GM12878 (cell line): ENCODE results near the gene NCKAP5. TPM values are rescaled to one million over a fixed set of nuclear protein-coding genes. Genes with fewer than 3 reads are reported as not detected.

Source experiments
- ATAC-seq: fragments of 200-7000 bp; cut with Tn5 transposase; 3 replicates; pipeline ENCODE4 v1.9.1; 2020; ENCODE audit warnings: mild to moderate bottlenecking, moderate library complexity
- BruUV-seq: library from RNA; stranded (reverse); fragments of 400-500 nt; replicated peaks from 2 replicates; lab custom pipeline; 2021; lab: Mats Ljungman, UMichigan
- CTCF ChIA-PET: fragments of 300-600 bp; sonication (Branson Sonifier 250); formaldehyde crosslinking; extraction: SDS; loops from one replicate; lab custom pipeline; 2021; ENCODE audit warnings: inconsistent platforms; lab: Yijun Ruan, JAX
- POLR2A ChIA-PET: fragments of 350-600 bp; formaldehyde crosslinking; extraction: SDS; loops from one replicate; lab custom pipeline; 2021; ENCODE audit warnings: inconsistent platforms; lab: Charles Lee
- RAD21 ChIA-PET: fragments of 300-600 bp; sonication (Branson Sonifier 250); formaldehyde crosslinking; loops from one replicate; lab custom pipeline; 2023; ENCODE audit warnings: antibody characterized with exemption; ENCODE audit not compliant: unreplicated experiment; lab: Charles Lee
- SMC1A ChIA-PET: fragments of 300-600 bp; sonication (Branson Sonifier 250); formaldehyde crosslinking; loops from one replicate; lab custom pipeline; 2023; ENCODE audit not compliant: unreplicated experiment, uncharacterized antibody; lab: Charles Lee
- DNase-seq: peaks from one replicate; pipeline ENCODE4 v3.0.0-alpha.2; 2011; ENCODE audit warnings: low read depth, low spot score
- FAIRE-seq: peaks from 3 replicates; lab custom pipeline; 2011; peaks lifted over from hg19 to GRCh38; lab: Jason Lieb, UNC
- H2AFZ ChIP-seq: 2 replicates; pipeline ENCODE4 v1.6.0; 2011; ENCODE audit warnings: low read depth, low read length, control low read depth; ENCODE audit not compliant: control insufficient read depth
- H3K27ac ChIP-seq: 2 replicates; pipeline ENCODE4 v1.5.1; 2011; ENCODE audit warnings: control low read depth; ENCODE audit not compliant: control insufficient read depth, insufficient read depth
- H3K27me3 ChIP-seq, 2 experiments: replicated peaks in 1 of 2; 2 replicates each; pipeline versions ENCODE4 v1.6.0 to v1.6.1; 2011; ENCODE audit warnings: low read length in 1 of 2; ENCODE audit not compliant: control insufficient read depth in 2 of 2, insufficient read depth in 2 of 2
- H3K36me3 ChIP-seq, 2 experiments: 2 replicates each; pipeline ENCODE4 v1.5.1; 2011; ENCODE audit warnings: low read length in 1 of 2; ENCODE audit not compliant: control insufficient read depth in 2 of 2, insufficient read depth in 2 of 2
- H3K4me1 ChIP-seq: 2 replicates; pipeline ENCODE4 v1.6.1; 2011; ENCODE audit warnings: mild to moderate bottlenecking, low read length, moderate library complexity, mixed read lengths; ENCODE audit not compliant: control insufficient read depth, insufficient read depth
- H3K4me2 ChIP-seq: 2 replicates; pipeline ENCODE4 v1.6.0; 2011; ENCODE audit warnings: control low read depth; ENCODE audit not compliant: control insufficient read depth, insufficient read depth
- H3K4me3 ChIP-seq: fragments of 200-600 bp; sonication (generic); 2 replicates; pipeline ENCODE4 v1.5.1; 2016
- H3K79me2 ChIP-seq: 2 replicates; pipeline ENCODE4 v1.6.0; 2011; ENCODE audit warnings: low read length; ENCODE audit not compliant: control insufficient read depth, insufficient read depth
- H3K9ac ChIP-seq: 2 replicates; pipeline ENCODE4 v1.8.0; 2011; ENCODE audit warnings: low read length, control low read depth, mixed read lengths; ENCODE audit not compliant: control insufficient read depth, insufficient read depth
- H3K9me3 ChIP-seq: replicated peaks from 3 replicates; pipeline ENCODE4 v1.5.1; 2011; ENCODE audit warnings: mild to moderate bottlenecking, low read length; ENCODE audit not compliant: control insufficient read depth, insufficient read depth
- H4K20me1 ChIP-seq: 2 replicates; pipeline ENCODE4 v1.6.0; 2011; ENCODE audit not compliant: control insufficient read depth, insufficient read depth
- CEBPB ChIP-seq, 2 experiments: fragments of 150-350 bp in 1 of 2; IDR thresholded peaks; 2 replicates each; pipeline ENCODE4 v1.6.1; 2012 to 2014; ENCODE audit warnings: low read depth in 2 of 2, low read length in 2 of 2, borderline replicate concordance in 1 of 2, inconsistent platforms in 1 of 2
- E2F4 ChIP-seq: IDR thresholded peaks from 2 replicates; pipeline ENCODE4 v1.6.1; 2012; ENCODE audit warnings: low read depth, low read length, improper control_type of control experiment
- HDGF ChIP-seq: fragments of 450-650 bp; IDR thresholded peaks from 2 replicates; pipeline ENCODE4 v1.6.1; 2016; ENCODE audit warnings: antibody characterized with exemption
- MEF2B ChIP-seq: fragments of 450-650 bp; IDR thresholded peaks from 2 replicates; pipeline ENCODE4 v1.6.1; 2018; ENCODE audit warnings: mild to moderate bottlenecking, moderate library complexity; ENCODE audit not compliant: partially characterized antibody, poor library complexity, severe bottlenecking
- NFXL1 ChIP-seq: fragments of 450-650 bp; IDR thresholded peaks from 2 replicates; pipeline ENCODE4 v1.6.1; 2017; ENCODE audit warnings: antibody characterized with exemption, mild to moderate bottlenecking, borderline replicate concordance
- PAX5 ChIP-seq: IDR thresholded peaks from 2 replicates; pipeline ENCODE4 v1.6.1; 2011; ENCODE audit warnings: low read depth, low read length, borderline replicate concordance
- POLR2AphosphoS5 ChIP-seq: IDR thresholded peaks from 2 replicates; pipeline ENCODE4 v1.6.1; 2011; ENCODE audit warnings: mild to moderate bottlenecking, low read length, inconsistent platforms
- RAD51 ChIP-seq: fragments of 450-650 bp; IDR thresholded peaks from 2 replicates; pipeline ENCODE4 v1.6.1; 2016; ENCODE audit warnings: moderate library complexity, mild to moderate bottlenecking, inconsistent platforms
- SIN3A ChIP-seq: IDR thresholded peaks from 2 replicates; pipeline ENCODE4 v1.6.1; 2012; ENCODE audit warnings: low read depth, low read length, improper control_type of control experiment
- in situ Hi-C: fragments of 300-500 bp; cut with MboI; formaldehyde crosslinking; loops from 9 replicates; pipeline ENCODE4 v1.14.3; 2018; ENCODE audit warnings: mixed read lengths
- intact Hi-C: fragments of 100-400 bp; cut with micrococcal nuclease; formaldehyde crosslinking; loops from one replicate; pipeline ENCODE4 v1.14.2; 2022; ENCODE audit not compliant: unreplicated experiment
- polyA plus RNA-seq, 11 experiments: library from polyadenylated mRNA; depleted of rRNA in 4 of 11; unstranded in 6 of 11; stranded (reverse) in 5 of 11; fragments of >200 nt; fragmentation: Nextera tagmentation in 4 of 11; fragmentation: Illumina TruSeq in 1 of 11; extraction: Ambion mirVana in 4 of 11; extraction: Trizol in 1 of 11; gene quantifications; 1 replicate in 1 of 11; 2 replicates in 10 of 11; pipeline versions ENCODE4 v1.2.1 to v1.2.3, GENCODE V29; 2011 to 2016; ENCODE audit warnings: inconsistent platforms in 2 of 11, missing spikeins in 2 of 11, low read depth in 1 of 11
- total RNA-seq, 4 experiments: library from RNA; depleted of rRNA in 3 of 4; stranded (reverse); fragments of >200 nt in 3 of 4; fragmentation: Illumina TruSeq in 1 of 4; extraction: Trizol in 1 of 4; gene quantifications; 2 replicates each; pipeline versions ENCODE4 v1.2.1 to v1.2.3, GENCODE V29; 2013 to 2021
- TF ChIP-seq, protein P1 (sequence below): fragments of 450-650 bp; formaldehyde crosslinking; IDR thresholded peaks from 2 replicates; pipeline ENCODE4 v1.5.0; 2022; ENCODE audit warnings: mild to moderate bottlenecking, missing genetic modification characterization
- TF ChIP-seq, protein P2 (sequence below): fragments of 450-650 bp; formaldehyde crosslinking; IDR thresholded peaks from 2 replicates; pipeline ENCODE4 v1.4.0; 2022; ENCODE audit warnings: mild to moderate bottlenecking, moderate library complexity
- TF ChIP-seq, protein P3 (sequence below): fragments of 450-650 bp; IDR thresholded peaks from 2 replicates; pipeline ENCODE4 v1.6.1; 2018; ENCODE audit warnings: borderline replicate concordance, mild to moderate bottlenecking; ENCODE audit not compliant: partially characterized antibody

Gene NCKAP5
- total and polyA plus RNA-seq, 10 of the 15 experiments (the other 5 are each of a cell fraction or from before 2014, with no cell fraction given): 0.06 to 0.44 (median 0.16) TPM

DNA sequence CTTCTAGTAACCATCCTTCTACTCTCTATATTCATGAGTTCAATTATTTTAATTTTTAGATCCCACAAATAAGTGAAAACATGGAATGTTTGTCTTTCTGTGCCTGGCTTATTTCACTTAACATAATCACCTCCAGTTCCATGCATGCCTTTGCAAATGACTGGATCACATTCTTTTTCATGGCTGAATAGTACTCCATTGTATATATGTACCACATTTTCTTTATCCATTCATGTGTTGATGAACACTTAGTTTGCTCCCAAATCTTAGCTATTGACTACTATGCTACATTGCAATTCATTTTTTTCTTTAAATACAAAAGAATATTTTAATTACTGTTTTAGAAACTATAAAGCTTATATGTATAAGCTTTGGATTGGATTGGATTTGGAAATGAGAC is 657.8 kb downstream of the NCKAP5 start:
- Histone ChIP-seq H3K4me3 (no peak overlapping the region), H3K4me2 (no peak overlapping the region), H3K9me3 (no peaks in the 10 kb centered on the region), H3K27ac (no peak overlapping the region), H4K20me1 (no peaks in the 10 kb centered on the region), H2AFZ (no peak overlapping the region), H3K27me3 (no peaks in the 10 kb centered on the region), H3K79me2 (no peaks in the 10 kb centered on the region), H3K9ac (no peak overlapping the region), H3K36me3 (no peaks in the 10 kb centered on the region), H3K4me1 (no peaks in the 10 kb centered on the region)
- no peak for FAIRE-seq
- in situ Hi-C loops (no loop called here), intact Hi-C loops (no loop called here)
- no peak for DNase-seq
- RAD21 ChIA-PET: no interaction called here
- ATAC-seq: no peak
- no TSS peak for BruUV-seq
- SMC1A ChIA-PET: interaction anchor here (0.9 to 1.6 kb wide), 4 partner anchors 8 to 99 kb away, joined by 3 read pairs; no protein-coding TSS in a partner anchor
- CTCF ChIA-PET: interaction anchor here (1.1 to 1.9 kb wide), 3 partner anchors 13 to 261 kb away, joined by 3 to 4 read pairs (median 4); no protein-coding TSS in a partner anchor
- POLR2A ChIA-PET: interaction anchor here (0.6 kb wide), 1 partner anchor 70 kb away, joined by 4 read pairs; no protein-coding TSS in a partner anchor
- TF ChIP-seq, protein P1, sequence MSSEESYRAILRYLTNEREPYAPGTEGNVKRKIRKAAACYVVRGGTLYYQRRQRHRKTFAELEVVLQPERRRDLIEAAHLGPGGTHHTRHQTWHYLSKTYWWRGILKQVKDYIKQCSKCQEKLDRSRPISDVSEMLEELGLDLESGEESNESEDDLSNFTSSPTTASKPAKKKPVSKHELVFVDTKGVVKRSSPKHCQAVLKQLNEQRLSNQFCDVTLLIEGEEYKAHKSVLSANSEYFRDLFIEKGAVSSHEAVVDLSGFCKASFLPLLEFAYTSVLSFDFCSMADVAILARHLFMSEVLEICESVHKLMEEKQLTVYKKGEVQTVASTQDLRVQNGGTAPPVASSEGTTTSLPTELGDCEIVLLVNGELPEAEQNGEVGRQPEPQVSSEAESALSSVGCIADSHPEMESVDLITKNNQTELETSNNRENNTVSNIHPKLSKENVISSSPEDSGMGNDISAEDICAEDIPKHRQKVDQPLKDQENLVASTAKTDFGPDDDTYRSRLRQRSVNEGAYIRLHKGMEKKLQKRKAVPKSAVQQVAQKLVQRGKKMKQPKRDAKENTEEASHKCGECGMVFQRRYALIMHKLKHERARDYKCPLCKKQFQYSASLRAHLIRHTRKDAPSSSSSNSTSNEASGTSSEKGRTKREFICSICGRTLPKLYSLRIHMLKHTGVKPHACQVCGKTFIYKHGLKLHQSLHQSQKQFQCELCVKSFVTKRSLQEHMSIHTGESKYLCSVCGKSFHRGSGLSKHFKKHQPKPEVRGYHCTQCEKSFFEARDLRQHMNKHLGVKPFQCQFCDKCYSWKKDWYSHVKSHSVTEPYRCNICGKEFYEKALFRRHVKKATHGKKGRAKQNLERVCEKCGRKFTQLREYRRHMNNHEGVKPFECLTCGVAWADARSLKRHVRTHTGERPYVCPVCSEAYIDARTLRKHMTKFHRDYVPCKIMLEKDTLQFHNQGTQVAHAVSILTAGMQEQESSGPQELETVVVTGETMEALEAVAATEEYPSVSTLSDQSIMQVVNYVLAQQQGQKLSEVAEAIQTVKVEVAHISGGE (CRISPR knock-in tag): no peak
- TF ChIP-seq HDGF: no peak
- TF ChIP-seq SIN3A: no peak
- TF ChIP-seq POLR2AphosphoS5: no peak
- TF ChIP-seq RAD51: no peak
- TF ChIP-seq E2F4: no peak
- TF ChIP-seq, protein P2, sequence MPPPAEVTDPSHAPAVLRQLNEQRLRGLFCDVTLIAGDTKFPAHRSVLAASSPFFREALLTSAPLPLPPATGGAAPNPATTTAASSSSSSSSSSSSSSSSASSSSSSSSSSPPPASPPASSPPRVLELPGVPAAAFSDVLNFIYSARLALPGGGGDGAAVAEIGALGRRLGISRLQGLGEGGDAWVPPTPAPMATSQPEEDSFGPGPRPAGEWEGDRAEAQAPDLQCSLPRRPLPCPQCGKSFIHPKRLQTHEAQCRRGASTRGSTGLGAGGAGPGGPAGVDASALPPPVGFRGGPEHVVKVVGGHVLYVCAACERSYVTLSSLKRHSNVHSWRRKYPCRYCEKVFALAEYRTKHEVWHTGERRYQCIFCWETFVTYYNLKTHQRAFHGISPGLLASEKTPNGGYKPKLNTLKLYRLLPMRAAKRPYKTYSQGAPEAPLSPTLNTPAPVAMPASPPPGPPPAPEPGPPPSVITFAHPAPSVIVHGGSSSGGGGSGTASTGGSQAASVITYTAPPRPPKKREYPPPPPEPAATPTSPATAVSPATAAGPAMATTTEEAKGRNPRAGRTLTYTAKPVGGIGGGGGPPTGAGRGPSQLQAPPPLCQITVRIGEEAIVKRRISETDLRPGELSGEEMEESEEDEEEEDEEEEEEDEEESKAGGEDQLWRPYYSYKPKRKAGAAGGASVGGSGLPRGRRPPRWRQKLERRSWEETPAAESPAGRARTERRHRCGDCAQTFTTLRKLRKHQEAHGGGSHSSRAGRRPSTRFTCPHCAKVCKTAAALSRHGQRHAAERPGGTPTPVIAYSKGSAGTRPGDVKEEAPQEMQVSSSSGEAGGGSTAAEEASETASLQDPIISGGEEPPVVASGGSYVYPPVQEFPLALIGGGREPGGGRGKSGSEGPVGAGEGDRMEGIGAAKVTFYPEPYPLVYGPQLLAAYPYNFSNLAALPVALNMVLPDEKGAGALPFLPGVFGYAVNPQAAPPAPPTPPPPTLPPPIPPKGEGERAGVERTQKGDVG: no peak
- no peak for TF ChIP-seq PAX5
- TF ChIP-seq NFXL1: no peak
- TF ChIP-seq CEBPB (IDR thresholded peaks at IDR 0.05; ENCODE audit: borderline replicate concordance in 1 of 2, low read depth in 2 of 2, low read length in 2 of 2): no peak
- TF ChIP-seq, protein P3, sequence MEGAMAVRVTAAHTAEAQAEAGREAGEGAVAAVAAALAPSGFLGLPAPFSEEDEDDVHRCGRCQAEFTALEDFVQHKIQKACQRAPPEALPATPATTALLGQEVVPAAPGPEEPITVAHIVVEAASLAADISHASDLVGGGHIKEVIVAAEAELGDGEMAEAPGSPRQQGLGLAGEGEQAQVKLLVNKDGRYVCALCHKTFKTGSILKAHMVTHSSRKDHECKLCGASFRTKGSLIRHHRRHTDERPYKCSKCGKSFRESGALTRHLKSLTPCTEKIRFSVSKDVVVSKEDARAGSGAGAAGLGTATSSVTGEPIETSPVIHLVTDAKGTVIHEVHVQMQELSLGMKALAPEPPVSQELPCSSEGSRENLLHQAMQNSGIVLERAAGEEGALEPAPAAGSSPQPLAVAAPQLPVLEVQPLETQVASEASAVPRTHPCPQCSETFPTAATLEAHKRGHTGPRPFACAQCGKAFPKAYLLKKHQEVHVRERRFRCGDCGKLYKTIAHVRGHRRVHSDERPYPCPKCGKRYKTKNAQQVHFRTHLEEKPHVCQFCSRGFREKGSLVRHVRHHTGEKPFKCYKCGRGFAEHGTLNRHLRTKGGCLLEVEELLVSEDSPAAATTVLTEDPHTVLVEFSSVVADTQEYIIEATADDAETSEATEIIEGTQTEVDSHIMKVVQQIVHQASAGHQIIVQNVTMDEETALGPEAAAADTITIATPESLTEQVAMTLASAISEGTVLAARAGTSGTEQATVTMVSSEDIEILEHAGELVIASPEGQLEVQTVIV: no peak
- no peak for TF ChIP-seq MEF2B
